Activated CD8-positive, alpha-beta memory T cell treated with anti-CD3 and anti-CD28 coated beads, Interleukin-2, amount 50 U/mL, for 4 hours (primary cell): ENCODE results near the gene DPP9.

Experiments used
- DNase-seq: peaks from one replicate; pipeline ENCODE4 v3.0.0-alpha.2; 2020

Gene DPP9

DNA sequence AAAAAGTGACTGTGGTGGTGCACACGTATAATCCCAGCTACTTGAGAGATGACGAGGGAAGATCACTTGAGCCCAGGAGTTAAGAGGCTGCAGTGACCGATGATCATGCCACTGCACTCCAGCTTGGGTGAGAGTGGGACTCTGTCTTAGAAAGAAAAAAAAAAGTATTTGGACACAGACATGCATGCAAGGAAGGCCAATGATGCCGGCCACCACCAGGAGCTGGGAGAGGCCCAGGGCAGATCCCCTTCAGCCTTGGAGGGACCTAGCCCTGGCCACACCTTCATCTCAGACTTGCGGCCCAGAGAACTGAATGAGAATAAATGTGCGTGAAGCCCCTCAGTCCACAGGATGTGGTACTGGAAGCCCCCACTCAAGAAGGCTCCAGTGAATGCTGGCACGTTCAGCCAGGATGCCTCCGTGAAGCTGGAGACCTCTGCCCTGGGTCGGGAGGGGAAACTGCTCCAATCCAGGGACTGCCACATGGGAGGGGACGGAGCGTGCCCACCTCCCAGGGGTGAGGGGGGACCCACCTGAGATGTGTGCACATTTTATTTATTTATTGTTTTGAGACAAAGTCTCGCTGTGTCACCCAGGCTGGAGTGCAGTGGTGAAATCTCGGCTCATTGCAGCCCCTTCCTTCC is 69.7 kb downstream of the DPP9 start:
- DNase-seq: no peak

DNA sequence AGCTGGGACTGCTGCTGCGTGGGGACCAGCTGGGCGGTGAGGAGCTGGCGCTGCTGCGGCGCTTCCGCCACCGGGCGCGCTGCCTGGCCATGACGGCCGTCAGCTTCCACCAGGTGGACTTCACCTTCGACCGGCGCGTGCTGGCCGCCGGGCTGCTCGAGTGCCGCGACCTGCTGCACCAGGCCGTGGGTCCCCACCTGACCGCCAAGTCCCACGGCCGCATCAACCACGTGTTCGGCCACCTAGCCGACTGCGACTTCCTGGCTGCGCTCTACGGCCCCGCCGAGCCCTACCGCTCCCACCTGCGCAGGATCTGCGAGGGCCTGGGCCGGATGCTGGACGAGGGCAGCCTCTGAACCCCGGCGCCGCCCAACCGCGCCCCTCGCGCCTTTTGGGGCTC is 71.6 kb downstream of the DPP9 start:
- no peak for DNase-seq

DNA sequence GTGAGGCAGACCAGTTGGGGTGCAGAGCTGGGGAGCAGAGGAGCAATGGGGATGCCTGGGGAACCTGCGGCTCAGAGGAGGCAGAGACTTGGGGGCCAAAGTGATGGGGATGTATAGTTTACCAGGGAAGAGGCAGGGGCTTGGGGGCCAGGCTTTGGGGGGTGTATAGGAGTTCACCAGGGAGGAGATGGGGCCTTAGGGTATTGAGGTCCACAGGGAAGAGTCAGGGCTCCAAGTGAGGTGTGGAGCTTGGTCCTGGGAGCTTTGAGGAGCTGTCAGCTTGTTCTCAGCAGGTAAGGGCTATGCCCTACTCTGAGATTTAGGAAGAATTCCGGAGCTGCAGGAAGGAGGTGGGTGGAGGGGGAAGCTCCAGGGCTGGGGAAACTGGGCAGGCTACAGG is 73.5 kb downstream of the DPP9 start:
- DNase-seq: no peak

DNA sequence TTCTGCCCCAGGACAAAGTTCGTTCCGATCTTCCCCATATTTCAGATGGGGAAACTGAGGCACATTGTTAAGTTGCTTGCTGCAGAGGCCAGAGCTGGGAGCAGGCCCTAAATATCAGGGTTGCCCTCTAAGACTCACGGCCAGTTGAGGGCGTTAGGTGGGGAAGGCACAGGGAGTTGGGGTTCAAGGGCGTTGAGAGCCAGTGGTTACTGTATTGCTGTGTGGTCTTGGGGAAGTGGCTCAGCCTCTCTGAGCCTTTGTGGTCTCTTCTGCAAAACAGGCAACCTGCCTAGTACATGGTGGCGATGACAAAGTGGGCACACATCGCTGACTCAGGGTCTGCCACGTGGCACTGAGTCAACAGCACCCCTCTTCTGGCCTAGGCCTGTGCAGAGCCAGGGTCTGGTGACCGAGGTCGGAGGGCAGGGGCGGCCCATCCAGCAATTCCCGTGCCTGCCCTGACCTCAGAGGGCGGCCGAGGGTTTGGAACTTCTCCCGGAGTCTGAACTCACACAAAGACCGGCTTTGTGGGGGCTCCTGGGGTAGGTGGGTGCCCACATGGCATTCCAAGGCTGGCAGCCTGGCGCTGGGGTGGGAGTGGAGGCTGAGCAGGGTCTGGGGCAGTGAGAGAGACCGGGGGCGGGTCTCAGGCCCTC is 74.1 kb downstream of the DPP9 start:
- no peak for DNase-seq

DNA sequence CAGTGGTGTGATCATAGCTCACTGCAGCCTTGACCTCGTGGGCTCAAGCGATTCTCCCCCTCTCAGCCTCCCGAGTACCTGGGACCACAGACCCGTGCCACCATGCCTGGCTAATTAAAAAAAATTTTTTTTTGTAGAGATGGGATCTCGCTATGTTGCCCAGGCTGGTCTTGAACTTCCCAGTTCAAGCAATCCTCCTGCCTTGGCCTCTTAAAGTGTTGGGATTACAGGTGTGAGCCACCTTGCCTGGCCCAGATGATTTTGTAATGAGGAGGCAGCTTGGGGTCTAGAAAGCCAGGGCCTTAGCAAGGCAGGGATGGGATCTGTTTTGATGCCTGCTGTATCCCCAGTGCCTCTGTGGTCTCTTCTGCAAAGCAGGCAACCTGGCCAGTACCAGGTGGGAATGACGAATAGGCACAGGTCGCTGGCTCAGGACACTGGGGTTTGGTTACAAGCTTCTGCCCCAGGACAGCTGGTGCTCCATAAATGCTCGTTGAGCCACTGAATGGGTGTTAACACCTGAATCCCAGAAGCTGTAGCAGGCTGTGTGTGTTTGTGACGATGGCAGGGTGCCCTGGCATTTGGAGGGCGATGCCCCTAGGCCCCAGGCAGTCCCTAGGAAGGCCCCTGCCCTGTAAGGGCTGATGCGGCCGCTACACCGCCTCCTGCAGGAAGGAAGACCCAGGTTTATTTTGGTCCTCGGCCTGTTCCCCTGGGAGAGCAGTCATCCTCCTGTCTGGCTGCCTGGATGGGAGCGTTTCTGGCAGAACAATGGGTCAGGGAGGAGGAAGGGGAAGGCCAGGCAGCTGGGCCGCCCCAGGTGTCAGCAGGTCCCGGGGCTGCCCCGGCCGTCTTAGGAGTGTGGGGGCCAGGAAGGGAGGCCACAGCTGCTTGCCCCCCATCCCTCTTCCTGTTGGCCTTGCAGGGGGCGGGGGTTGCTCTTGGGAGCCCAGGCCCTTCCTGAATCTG is 75.7 kb downstream of the DPP9 start:
- no peak for DNase-seq

DNA sequence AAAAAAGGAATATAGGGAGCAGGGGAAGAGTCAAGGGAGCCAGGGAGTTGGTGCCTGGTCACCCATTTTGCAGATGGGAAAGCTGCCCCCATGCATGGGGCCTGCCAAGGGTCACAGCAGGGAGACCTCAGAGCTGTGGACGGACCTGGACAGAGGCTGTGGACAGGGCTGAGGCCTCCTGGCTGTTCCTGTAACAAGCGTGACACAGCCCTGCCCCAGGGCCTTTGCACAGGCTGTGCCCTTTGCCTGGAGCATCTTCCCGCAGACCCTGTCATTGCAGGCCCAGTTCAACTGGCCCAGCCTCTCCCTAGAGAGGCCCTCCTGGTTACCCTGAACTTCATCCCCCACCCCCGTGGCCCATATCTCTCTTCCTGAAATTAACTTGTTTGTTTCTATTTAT is 77.9 kb downstream of the DPP9 start:
- no peak for DNase-seq

DNA sequence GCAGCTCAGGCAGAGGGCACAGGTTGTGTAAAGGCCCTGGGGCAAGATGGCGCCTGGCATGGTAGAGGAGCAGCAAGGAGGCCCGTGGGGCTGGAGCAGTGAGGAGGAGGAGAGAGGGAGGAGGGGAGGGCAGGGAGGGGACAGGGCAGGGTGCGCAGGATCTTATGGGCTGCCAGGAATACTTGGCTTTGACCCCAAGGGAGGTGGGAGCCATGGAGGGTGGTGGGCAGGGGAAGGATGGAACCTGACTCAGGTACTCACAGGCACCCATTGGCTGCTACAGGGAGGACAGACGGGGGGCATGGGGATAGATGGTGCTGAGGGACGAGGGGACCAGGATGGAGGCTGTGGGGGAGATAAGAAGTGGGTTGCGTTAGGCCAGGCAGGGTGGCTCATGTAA is 81.0 kb downstream of the DPP9 start:
- DNase-seq: no peak

DNA sequence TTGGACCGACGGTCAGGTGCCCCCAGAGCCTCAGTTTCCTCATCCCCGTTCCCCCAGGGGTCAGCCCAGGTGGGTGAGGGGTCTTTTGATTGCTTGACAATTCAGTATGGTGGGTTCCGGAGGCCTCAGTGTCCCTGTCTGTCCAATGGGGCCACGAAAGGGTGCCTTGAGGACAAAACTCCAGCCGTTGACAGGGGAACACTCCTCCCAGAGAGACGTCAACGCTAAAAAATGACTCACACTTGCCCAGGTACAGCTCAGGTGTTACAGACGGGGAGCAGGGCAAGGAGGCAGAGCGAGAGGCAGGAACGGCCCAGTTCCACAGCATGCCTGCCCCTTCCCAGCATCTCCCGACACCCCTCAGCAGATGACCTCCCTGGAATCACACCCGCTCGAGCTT is 82.5 kb downstream of the DPP9 start:
- no peak for DNase-seq

DNA sequence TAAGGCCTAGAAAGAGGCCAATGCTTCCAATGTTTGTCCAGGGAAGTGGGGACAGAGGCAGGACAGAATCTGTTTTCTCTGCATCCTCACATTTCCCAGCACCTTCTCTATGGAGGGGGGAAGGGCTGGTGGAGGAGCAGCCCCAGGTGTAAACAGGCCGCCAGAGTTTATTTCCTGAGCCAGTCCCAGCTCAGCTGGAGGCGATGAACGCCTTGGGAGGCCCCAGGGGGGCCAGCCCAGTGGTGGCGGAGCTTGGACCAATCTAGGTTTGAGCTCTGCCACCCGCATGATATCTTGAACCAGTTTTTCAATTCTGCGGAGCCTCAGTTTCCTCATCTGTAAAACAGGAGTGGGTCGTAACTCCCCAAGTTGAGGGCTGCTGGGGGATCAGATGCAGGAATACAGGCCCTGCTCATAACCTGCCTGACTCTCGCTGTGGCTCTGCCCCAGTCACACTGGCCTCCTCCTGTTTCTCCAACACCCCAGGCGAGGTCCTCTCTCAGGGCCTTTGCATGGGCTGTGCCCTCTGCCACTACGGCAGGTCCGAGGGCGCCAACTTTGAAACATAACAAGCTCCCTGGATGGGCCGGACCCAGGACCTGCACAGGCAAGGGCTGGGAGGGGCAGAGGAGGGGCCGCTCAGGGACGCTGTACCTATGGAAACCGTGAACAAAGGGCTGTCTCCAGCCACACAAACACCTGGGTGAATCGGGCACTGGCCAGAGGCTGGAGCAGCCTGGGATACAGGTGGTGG is 83.2 kb downstream of the DPP9 start:
- no peak for DNase-seq

DNA sequence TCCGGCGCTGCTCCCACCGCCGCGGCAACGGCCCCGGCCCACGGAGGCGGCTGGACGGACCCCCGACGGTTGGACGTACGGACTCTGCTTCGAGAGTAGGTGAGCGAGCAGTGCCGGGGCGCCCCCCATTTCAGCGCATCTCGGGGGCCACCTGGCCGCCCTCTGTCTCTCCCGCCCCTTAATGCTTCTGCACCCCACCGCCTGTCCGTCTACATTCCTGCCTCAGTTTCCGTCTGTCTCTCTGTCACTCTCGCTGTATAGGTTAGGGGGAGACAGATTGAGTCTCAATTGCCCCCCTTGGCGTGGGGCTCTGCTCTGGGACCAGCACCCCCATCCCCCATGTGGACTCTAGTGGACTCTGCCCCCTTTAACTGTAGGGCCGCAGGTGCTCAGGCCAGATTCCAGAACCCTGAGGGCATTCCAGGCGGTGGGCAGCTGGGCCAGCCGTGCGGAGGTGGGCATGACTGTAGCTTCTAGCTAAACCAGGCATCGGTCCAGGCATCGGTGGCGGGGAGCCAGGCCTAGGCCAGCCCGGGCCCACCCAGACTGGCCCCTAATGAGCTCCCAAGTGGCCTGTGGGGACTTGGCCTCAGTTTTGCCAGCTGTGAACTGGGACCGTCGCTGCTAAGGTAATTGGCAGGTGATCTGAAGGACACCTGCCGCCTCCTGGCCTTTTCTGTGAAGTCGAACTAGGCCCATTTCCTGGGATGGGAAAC is 84.0 kb downstream of the DPP9 start:
- DNase-seq: no peak

DNA sequence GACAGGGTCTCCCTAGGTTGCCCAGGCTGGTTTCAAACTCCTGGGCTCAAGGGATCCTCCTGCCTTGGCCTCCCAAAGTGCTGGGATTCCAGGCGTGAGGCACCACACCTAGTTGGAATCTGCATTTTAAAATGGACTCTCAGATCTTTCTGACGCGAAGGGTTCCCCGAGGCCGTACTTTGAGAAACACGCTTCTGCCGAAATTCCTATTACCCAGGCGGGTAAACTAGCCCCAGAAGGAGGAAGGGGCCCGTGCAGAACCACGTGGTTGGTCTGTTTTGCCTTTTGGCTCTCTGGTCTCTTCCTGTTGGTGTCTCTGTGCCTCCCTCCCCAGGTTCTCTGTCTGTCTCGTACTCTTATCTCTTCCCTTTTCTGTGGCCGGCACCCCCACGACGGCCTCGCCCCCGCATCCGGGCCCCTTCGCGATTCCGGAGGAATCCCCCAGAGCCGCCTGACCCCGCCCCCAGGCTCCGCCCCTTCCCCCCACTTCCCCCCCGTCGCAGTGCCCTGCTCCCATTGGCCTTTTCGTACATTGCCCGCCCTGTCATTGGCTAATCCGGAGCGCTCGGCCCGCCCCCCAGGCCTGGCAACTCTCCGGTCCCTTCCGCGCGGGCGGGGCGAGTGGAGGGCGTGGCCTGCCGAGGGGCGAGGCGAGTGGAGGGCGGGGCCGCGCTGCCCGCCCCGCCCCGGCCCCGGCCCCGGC is 84.7 kb downstream of the DPP9 start, which contains the start of gene TNFAIP8L1:
Gene TNFAIP8L1 (plus strand): TSS at position 689 of the 703 bp plus-strand sequence. CDS start 12,354 bp downstream, outside the sequence.
- DNase-seq: peak; percentile 99

DNA sequence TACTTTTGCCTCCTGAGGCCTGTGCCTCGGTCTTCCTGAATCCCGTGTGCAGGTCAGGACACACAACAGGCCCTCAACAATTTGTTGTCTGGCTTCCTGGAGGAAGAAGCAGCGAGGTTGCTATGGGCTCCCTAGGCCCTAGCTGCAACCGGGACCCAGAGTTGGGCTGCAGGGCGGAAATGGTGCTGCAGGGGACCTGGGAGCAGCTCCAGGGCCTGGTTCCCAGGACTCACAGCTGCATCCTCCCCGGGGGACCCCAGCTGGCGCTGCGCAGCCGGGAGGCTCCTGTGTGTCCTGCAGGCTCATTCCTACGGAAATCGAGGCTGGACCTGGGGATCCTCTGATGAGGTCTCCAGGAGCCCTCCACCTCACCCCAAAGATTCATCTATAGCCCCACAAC is 85.3 kb downstream of the DPP9 start:
- DNase-seq: no peak

DNA sequence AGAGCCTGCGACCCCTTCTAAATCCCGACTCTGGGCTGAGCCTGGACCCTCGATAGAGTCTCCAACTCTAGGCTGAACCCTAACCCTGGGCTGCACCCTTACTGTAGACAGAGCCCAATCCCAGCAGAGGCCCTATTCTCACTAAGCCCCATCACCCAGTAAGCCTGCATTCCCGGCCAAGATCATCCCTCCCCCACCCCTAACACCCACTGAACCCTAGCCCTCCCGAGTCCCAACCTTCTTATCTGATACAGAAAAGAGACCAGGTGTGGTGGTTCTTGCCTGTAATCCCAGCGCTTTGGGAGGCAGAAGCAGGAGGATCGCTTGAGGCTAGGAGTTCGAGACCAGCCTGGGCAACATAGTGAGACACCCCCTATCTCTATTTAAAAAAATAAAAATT is 86.9 kb downstream of the DPP9 start:
- DNase-seq: no peak

DNA sequence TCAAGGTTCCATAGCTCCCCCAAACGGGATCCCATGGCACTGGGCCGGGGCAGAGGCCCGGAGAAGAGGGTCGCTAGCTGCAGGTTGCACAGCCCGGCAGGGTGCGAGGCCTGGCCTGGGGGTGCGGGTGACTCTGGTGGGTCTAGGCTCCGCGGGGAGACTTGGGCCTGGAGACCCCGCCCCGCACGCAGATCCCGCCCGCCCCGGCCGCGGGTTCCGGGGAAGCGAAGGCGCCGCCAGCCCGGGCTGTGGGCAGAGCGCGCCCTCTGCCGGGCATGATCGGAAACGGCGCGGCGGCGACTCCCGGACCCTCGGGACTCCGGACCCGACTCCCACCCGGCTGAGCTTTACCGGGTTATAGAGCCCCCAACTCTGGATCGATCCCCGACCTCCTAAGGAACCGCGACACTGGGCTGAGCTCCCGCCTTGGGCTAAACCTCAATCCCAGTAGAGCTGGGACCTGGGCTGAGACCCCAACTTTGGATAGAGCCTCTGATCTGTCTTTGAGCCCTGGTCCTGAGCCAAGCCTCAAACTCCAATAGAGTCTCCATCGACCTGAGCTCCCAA is 87.4 kb downstream of the DPP9 start:
- DNase-seq: peak; percentile 79

DNA sequence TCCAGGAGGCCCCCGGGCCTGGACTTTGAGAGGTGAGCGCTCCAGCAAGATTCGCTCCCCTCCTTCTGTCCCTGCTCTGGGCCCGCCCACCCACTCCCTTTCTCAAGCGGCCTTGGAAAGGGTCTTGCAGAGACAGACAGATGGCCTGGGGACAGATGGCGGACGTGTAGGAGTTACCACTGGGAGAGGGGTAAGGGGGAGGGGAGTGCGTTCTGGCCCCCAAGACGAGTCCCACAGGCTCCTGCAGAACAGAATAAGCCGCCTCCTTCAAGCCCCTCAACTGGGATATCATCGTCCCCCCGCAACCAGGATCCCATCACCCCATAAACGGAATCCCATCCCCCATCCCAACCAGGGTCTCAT is 87.9 kb downstream of the DPP9 start:
- DNase-seq: no peak

DNA sequence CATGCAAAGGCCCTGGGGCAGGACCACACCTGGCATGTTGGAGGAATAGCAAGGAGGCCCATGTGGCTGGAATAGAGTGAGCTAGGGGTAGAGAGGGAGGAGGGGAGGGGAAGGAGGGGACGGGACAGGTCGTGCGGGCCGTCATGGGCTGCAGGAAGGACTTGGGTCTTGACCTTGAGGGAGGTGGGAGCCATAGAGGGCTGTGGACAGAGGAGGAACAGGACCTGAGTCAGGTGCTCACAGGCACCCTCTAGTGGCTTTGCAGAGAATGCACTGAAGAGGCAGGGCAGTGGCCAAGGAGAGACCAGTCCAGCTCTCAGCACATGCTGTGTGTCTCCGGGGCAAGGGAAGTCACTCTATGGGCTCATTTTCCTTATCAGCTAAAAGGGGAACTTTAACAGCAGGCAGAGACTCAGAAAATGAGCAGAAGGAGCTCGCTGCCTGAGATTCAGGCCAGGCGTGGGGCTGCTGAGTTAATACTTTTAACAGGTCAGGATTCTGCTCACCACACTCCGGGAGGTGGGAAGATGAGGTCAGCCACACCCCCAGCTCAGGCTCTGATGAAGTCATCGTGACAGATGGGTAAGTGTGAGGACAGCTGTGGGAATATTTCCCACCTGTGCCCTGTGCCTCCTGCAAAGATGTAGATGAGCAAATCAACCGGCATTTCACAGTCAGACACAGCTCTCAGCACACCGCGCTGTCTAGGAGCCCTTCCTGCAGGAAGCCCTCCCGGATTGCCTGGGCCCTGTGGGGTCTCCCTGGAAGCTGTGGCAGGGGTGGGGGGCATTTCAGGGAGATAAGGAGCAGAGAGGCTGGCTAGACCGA is 90.3 kb downstream of the DPP9 start:
- DNase-seq: peak; percentile 40
